K562 (cell line): Measurements from ENCODE around the gene SPAG9. TPM values are rescaled to one million over a fixed set of nuclear protein-coding genes. Genes with fewer than 3 reads are reported as not detected.

Experiments
- ATAC-seq: fragments of 200-7000 bp; cut with Tn5 transposase; 3 replicates; pipeline ENCODE4 v1.9.1; 2020; ENCODE audit warnings: moderate library complexity
- BruUV-seq: library from RNA; stranded (reverse); fragments of 400-500 nt; replicated peaks from 2 replicates; lab custom pipeline; 2021; lab: Mats Ljungman, UMichigan
- CTCF ChIA-PET: fragments of 300-600 bp; formaldehyde crosslinking; extraction: SDS; loops from one replicate; lab custom pipeline; 2021; ENCODE audit warnings: low intra/inter-chr PET ratio; lab: Yijun Ruan, JAX
- POLR2A ChIA-PET: fragments of 300-600, 350-650 bp; sonication (Branson Sonifier 250); formaldehyde crosslinking; extraction: SDS; loops from one replicate; lab custom pipeline; 2021; ENCODE audit warnings: antibody characterized with exemption, inconsistent platforms; lab: Yijun Ruan, JAX
- DNase-seq, 4 experiments: peaks; one replicate each; pipeline versions ENCODE4 v3.0.0 to v3.0.0-alpha.2; 2011 to 2018; ENCODE audit warnings: low spot score in 3 of 4, mixed read lengths in 3 of 4; ENCODE audit errors: extremely low read depth in 1 of 4
- FAIRE-seq: peaks from 2 replicates; lab custom pipeline; 2011; peaks lifted over from hg19 to GRCh38; lab: Jason Lieb, UNC
- H2AFZ ChIP-seq: 2 replicates; pipeline ENCODE4 v1.6.0; 2011; ENCODE audit warnings: low read depth, low read length, control low read depth, inconsistent platforms
- H3K27ac ChIP-seq: fragments of 200-600 bp; 3 replicates; pipeline ENCODE4 v1.8.0; 2011; ENCODE audit warnings: low read depth, mild to moderate bottlenecking, control low read depth, inconsistent platforms, low read length, moderate library complexity, mixed read lengths; ENCODE audit errors: extremely low read depth
- H3K27me3 ChIP-seq, 2 experiments: fragments of 300-600 bp in 1 of 2; 2 replicates in 1 of 2; 3 replicates in 1 of 2; pipeline versions ENCODE4 v1.6.0 to v1.8.0; 2011; ENCODE audit warnings: inconsistent platforms in 2 of 2, low read length in 2 of 2, mild to moderate bottlenecking in 1 of 2, mixed read lengths in 1 of 2, moderate library complexity in 1 of 2; ENCODE audit not compliant: control insufficient read depth in 2 of 2, insufficient read depth in 2 of 2
- H3K36me3 ChIP-seq: fragments of 300-600 bp; 3 replicates; pipeline ENCODE4 v1.8.0; 2011; ENCODE audit warnings: mild to moderate bottlenecking, low read length, inconsistent platforms; ENCODE audit not compliant: control insufficient read depth, insufficient read depth
- H3K4me1 ChIP-seq, 2 experiments: fragments of 200-600 bp in 1 of 2; replicated peaks in 1 of 2; 2 replicates in 1 of 2; 3 replicates in 1 of 2; pipeline versions ENCODE4 v1.5.1 to v1.8.0; 2011; ENCODE audit warnings: inconsistent platforms in 2 of 2, low read length in 2 of 2, mild to moderate bottlenecking in 1 of 2, mixed read lengths in 1 of 2, moderate library complexity in 1 of 2; ENCODE audit not compliant: control insufficient read depth in 2 of 2, insufficient read depth in 2 of 2
- H3K4me2 ChIP-seq: 2 replicates; pipeline ENCODE4 v1.6.1; 2011; ENCODE audit warnings: low read length, control low read depth, inconsistent platforms, mixed read lengths; ENCODE audit not compliant: insufficient read depth
- H3K4me3 ChIP-seq: fragments of 200-600 bp; sonication (generic), shearing (Covaris generic); 2 replicates; pipeline ENCODE4 v1.5.1; 2016; ENCODE audit warnings: control low read depth, inconsistent platforms
- H3K79me2 ChIP-seq: fragments of 200-600 bp; 3 replicates; pipeline ENCODE4 v1.8.0; 2011; ENCODE audit warnings: low read length, inconsistent platforms; ENCODE audit not compliant: control insufficient read depth, insufficient read depth
- H3K9ac ChIP-seq, 2 experiments: 2 replicates each; pipeline versions ENCODE4 v1.6.0 to v1.6.1; 2011; ENCODE audit warnings: low read depth in 2 of 2, low read length in 2 of 2, control low read depth in 1 of 2, inconsistent platforms in 1 of 2, mild to moderate bottlenecking in 1 of 2, mixed read lengths in 1 of 2; ENCODE audit not compliant: insufficient read depth in 1 of 2
- H3K9me1 ChIP-seq: one replicate; pipeline ENCODE4 v1.6.0; 2011; ENCODE audit warnings: inconsistent platforms, mild to moderate bottlenecking, low read length, moderate library complexity; ENCODE audit not compliant: control insufficient read depth, insufficient read depth
- H3K9me3 ChIP-seq: replicated peaks from 2 replicates; pipeline ENCODE4 v1.5.1; 2011; ENCODE audit warnings: low read depth, low read length, inconsistent platforms; ENCODE audit not compliant: control insufficient read depth, insufficient read depth
- H4K20me1 ChIP-seq: replicated peaks from 2 replicates; pipeline ENCODE4 v1.6.1; 2011; ENCODE audit warnings: low read length, inconsistent platforms, mixed read lengths; ENCODE audit not compliant: control insufficient read depth, insufficient read depth
- CHAMP1 ChIP-seq: fragments of 450-650 bp; IDR thresholded peaks from 2 replicates; pipeline ENCODE4 v1.6.1; 2016; ENCODE audit warnings: mild to moderate bottlenecking
- E4F1 ChIP-seq: fragments of 250-450 bp; sonication (Bioruptor Pico); IDR thresholded peaks from 2 replicates; pipeline ENCODE4 v1.5.0; 2021; ENCODE audit warnings: mild to moderate bottlenecking, borderline replicate concordance
- MED1 ChIP-seq: sonication (generic); formaldehyde crosslinking; IDR thresholded peaks from 2 replicates; pipeline ENCODE4 v1.8.1; 2023; ENCODE audit warnings: missing genetic modification reagents, borderline replicate concordance
- NFYB ChIP-seq: IDR thresholded peaks from 2 replicates; pipeline ENCODE4 v1.6.1; 2011; ENCODE audit warnings: mild to moderate bottlenecking, moderate library complexity; ENCODE audit not compliant: insufficient read length; ENCODE audit errors: extremely low read depth
- NRF1 ChIP-seq, 2 experiments: fragments of 450-650 bp; IDR thresholded peaks in 1 of 2; conservative IDR thresholded peaks in 1 of 2; 2 replicates each; pipeline ENCODE4 v1.6.1; 2014; ENCODE audit warnings: mild to moderate bottlenecking in 2 of 2
- STAT5B ChIP-seq: fragments of 250-450 bp; sonication (Bioruptor Pico); IDR thresholded peaks from 2 replicates; pipeline ENCODE4 v1.8.0; 2021; ENCODE audit warnings: mild to moderate bottlenecking, inconsistent platforms
- TCF7L2 ChIP-seq: fragments of 150-350 bp; IDR thresholded peaks from 2 replicates; pipeline ENCODE4 v1.6.1; 2016; ENCODE audit warnings: low read depth, mild to moderate bottlenecking, low read length, moderate library complexity
- ZFP30 ChIP-seq: fragments of 250-450 bp; sonication (Bioruptor Pico); IDR thresholded peaks from 2 replicates; pipeline ENCODE4 v1.8.0; 2022; ENCODE audit warnings: moderate library complexity, mild to moderate bottlenecking, inconsistent platforms, borderline replicate concordance
- WGBS: fragments of 100-300 bp; shearing (Covaris generic); methylation state at CpG from one replicate; pipeline ENCODE4 v1.1.6; 2016; ENCODE audit warnings: low coverage, mixed read lengths; ENCODE audit not compliant: insufficient coverage; ENCODE audit errors: missing lambda C conversion rate; 5-methylcytosine and 5-hydroxymethylcytosine counted together
- in situ Hi-C: fragments of 300-500 bp; cut with MboI; formaldehyde crosslinking; loops from 4 replicates; pipeline ENCODE4 v1.15.0; 2018; ENCODE audit warnings: inconsistent platforms, mixed read lengths
- intact Hi-C: fragments of 100-400 bp; cut with micrococcal nuclease; formaldehyde crosslinking; loops from 2 replicates; pipeline ENCODE4 v1.14.2; 2022
- polyA plus RNA-seq, 8 experiments: library from polyadenylated mRNA; depleted of rRNA in 4 of 8; stranded (reverse) in 5 of 8; unstranded in 3 of 8; fragments of >200 nt; fragmentation: Nextera tagmentation in 2 of 8; fragmentation: Illumina TruSeq in 1 of 8; extraction: Ambion mirVana in 2 of 8; extraction: Trizol in 1 of 8; gene quantifications; 2 replicates each; pipeline versions ENCODE4 v1.2.1 to v1.2.3, GENCODE V29; 2011 to 2014; ENCODE audit warnings: inconsistent platforms in 1 of 8, missing spikeins in 1 of 8
- total RNA-seq, 7 experiments: library from RNA; depleted of rRNA in 6 of 7; stranded (reverse); fragments of >200 nt in 6 of 7; fragmentation: Illumina TruSeq in 2 of 7; extraction: Trizol in 2 of 7; gene quantifications; 2 replicates each; pipeline versions ENCODE4 v1.2.1 to v1.2.3, GENCODE V29; 2011 to 2021; ENCODE audit warnings: low replicate concordance in 1 of 7

SPAG9 gene
- total and polyA plus RNA-seq, 9 of the 15 experiments (the other 6 are each of a cell fraction or from before 2014, with no cell fraction given): 12.2 to 99.2 (median 58.2) TPM

- peaks cover 0 to 6% of the 10 kb centered on the region in 2 experiments; a peak in 1 of 5 replicates for H3K4me1 ChIP-seq
- no peaks in the 10 kb centered on the region for H3K9me3 ChIP-seq
- no peak overlapping the region for H3K4me3 ChIP-seq
- TF ChIP-seq ZFP30 (CRISPR knock-in tag) (no peak), E4F1 (no peak), NRF1 (conservative IDR thresholded peaks at IDR 0.05 in 1 of 2, IDR thresholded peaks at IDR 0.05 in 1 of 2) (no peak), NFYB (no peak), TCF7L2 (no peak), STAT5B (no peak), MED1 (no peak), CHAMP1 (no peak)
- ChIA-PET CTCF (no interaction called here), POLR2A (interaction anchor here (4.4 kb wide), 1 partner anchor 59 kb away, joined by 15 read pairs; the partner anchor contains the start of gene TOB1)
- H3K79me2 ChIP-seq: no peaks in the 10 kb centered on the region
- H3K36me3 ChIP-seq: no peaks in the 10 kb centered on the region
- H3K9me1 ChIP-seq: no peaks in the 10 kb centered on the region
- H3K4me2 ChIP-seq: no peak overlapping the region
- H3K27ac ChIP-seq: no peak overlapping the region
- intact Hi-C loops (no loop called here), in situ Hi-C loops (no loop called here)
- FAIRE-seq (no peak), DNase-seq (no peak), ATAC-seq (no peak)
- no peak overlapping the region for H2AFZ ChIP-seq
- WGBS: 11% methylated on average over 3 of the region's 3 CpGs
- H3K9ac ChIP-seq: no peak overlapping the region
- H4K20me1 ChIP-seq: no peaks in the 10 kb centered on the region
- H3K27me3 ChIP-seq: peaks cover 0 to 5% of the 10 kb centered on the region in 2 experiments; a peak in 2 of 5 replicates
- BruUV-seq: no TSS peak
Observed at GRCh38 chr17:50924800-50925199, 195.9 kb downstream of the SPAG9 start.
